ENCODE measurements around the gene CNMD. TPM values are rescaled to one million over a fixed set of nuclear protein-coding genes. Genes with fewer than 3 reads are reported as not detected.
A peak's percentile ranks its signal among the peaks of the same experiment; 100 is the strongest.
"Not testable (repeated sequence)": the region's sequence is repeated elsewhere in the genome, so short reads cannot be mapped to it uniquely, and the experiment has no call there.

CNMD gene
- total RNA-seq, 1 experiment from 2014 or later: not detected

DNA sequence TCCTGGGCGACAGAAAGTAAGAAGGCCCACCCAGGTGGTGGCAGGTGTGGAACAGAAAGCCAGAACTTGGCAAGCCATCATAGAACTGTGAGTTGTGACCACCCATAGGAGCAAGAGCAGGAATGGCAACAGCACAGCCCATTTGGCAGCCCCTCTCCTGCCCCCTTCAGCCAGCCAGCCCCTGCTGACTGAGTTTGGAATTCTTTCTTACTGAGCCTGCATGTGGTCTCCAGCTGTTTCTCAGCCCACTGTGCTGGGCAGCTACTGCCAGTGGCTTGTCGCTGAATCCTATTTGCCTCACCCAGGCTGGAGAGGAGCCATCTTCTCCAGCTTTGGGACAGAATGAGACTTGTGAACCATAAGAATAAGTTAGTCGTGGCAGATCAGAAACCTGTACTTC is 28.3 kb downstream of the CNMD start:
- DNase-seq (ENCODE audit: low read depth, low spot score): no peak
- in situ Hi-C loops (cut with HindIII; ENCODE audit: low pct_unique_long_range_greater_than_20kb, low sequenced_read_pairs): no loop called here

DNA sequence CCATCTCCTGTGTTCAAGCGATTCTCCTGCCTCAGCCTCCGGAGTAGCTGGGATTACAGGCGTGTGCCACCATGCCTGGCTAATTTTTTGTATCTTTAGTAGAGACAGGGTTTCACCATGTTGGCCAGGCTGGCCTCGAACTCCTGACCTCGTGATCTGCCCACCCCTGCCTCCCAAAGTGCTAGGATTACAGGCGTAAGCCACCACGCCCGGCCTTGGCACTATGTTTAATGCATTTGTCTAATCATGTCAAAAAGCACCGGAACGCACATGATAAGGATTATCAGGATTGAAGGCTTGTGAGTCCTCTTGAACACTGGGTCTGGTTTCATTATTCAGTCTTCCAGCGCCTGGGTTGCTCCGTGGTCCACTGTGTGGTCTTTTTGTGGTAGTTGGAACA is 31.4 kb downstream of the CNMD start:
- in situ Hi-C loops (cut with HindIII; ENCODE audit: low pct_unique_long_range_greater_than_20kb, low sequenced_read_pairs); DNase-seq (ENCODE audit: low read depth, low spot score): not testable (repeated sequence)

DNA sequence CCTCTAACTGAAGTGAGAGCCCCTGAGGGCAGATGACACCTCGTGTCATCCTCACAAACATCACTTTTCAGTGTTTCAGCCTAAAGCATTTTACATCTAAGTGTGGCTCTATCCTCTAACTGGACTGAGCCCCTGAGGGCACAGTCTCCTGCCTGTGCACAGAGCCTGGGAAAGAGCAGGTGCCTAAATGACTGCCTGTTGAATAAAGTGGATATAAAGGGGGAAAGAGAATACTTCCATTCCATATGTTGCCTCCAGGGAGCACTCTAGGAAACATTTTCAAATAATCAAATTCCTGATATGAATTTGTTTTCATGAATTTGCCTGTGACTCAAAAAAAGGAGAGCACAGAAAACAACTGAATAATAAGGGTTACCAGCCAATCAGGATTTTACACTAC is 32.2 kb downstream of the CNMD start:
- in situ Hi-C loops (cut with HindIII; ENCODE audit: low pct_unique_long_range_greater_than_20kb, low sequenced_read_pairs): no loop called here
- peak; percentile 51 for DNase-seq (ENCODE audit: low read depth, low spot score)

DNA sequence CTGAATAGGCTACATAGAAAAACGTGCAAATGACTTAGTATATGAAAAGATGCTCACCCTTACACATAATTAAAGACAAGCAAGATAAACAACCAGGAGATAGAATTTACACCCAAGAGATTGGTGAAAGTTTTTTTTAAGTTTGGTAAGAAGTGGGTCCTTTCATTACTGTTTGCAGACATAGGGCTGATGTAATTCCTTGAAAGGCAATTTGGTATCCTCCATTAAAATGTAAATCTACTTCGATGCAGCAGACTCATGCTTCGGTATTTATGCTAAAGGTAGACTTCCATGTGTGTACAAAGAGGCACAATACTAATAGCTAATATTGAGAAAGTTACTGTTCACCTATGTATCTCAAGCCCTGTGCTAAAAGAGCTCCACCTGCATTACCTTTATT is 33.5 kb downstream of the CNMD start:
- in situ Hi-C loops (cut with HindIII; ENCODE audit: low pct_unique_long_range_greater_than_20kb, low sequenced_read_pairs): no loop called here
- DNase-seq (ENCODE audit: low read depth, low spot score): no peak

DNA sequence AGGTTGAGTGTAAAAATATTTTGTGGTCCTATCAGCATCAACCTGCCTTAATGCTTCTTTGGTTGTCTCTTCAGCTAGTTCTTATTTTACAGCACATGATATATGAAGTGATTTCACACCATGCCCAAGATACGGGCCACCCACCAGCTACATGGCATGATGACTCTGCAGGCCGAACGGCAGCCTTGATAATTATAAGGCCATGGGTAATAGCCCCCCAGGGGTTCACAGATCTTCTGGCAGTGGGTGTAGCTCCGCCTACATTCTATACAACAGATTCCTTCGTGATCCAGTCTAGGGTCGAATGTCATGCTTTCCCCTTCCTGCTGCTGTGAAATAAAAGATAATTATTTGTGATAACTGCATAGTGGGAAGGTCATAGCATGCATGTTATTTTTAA is 36.1 kb downstream of the CNMD start:
- in situ Hi-C loops (cut with HindIII; ENCODE audit: low pct_unique_long_range_greater_than_20kb, low sequenced_read_pairs): no loop called here

DNA sequence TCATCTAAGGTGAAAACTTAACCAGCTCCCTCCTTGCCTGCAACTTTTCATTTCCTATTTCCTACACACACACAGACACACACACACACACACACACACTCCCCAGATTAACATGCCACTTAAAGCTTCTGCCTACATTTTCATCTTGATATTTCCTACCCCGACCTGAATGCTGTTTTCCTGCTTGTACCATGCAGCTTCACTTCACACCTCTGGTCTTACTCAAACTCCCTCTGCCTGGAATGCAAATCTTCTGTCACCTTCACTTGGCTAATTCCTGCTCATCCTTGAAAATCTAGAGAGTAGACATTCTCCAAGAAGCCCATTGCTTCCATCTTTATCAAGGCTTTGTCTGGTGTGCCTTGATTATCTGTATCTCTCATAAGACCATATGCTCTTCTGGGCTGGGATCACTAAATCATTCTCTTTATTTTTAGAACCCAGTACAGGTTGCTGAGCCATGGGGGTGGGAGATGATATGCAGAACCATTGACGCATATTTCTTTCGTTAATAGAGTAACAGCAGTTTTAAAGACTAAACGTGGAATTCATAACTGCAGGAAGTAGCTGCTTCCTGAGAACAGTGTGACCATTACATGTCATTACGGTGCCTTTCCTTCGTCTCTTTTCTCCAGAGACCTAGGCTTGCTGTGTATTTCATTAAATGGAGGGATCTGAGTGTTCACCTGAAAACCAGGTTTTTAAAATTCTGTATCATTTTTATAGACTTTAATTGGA is 37.7 kb downstream of the CNMD start:
- in situ Hi-C loops (cut with HindIII; ENCODE audit: low pct_unique_long_range_greater_than_20kb, low sequenced_read_pairs): no loop called here
- DNase-seq (ENCODE audit: low read depth, low spot score): no peak

More for the DNA sequence above, 36.1 kb downstream of the CNMD start:
- no peak for DNase-seq (ENCODE audit: low read depth, low spot score)

DNA sequence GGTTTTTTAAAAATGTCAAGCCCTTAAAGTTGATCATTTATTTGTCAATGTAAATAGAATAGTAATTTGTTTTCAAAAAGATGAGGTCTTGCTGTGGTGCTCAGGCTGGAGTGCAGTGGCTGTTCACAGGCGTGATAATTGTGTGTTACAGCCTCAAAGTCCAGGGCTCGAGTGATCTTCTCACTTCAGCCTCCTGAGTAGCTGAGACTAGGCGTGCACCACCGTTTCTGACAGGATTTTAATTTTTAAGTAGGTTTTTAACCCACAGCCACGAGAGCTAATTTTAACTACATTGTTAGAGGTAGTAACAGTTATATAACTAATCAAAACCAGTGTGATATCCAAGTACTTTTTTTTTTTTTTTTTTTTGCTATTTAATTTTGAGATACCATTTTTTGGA is 43.1 kb downstream of the CNMD start:
- in situ Hi-C loops (cut with HindIII; ENCODE audit: low pct_unique_long_range_greater_than_20kb, low sequenced_read_pairs): no loop called here

DNA sequence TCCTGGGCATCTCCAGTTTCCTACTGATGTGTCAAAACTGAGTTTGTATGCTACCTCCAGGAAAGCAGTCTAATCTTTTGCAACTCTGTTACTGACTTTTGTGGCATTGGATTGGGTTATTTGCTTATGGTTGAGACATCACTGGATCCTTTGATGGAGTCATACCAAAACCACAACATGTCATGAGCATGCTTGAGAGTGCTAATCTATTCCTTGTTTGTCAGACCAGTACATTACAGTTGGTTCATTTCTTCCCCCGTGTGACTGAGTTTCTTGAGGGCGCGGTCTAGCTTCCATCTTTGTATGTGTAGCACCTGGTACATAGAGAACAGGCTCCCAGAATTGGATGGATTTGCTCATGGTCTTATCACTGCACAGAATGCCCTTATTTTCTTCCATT is 43.8 kb downstream of the CNMD start:
- no peak for DNase-seq (ENCODE audit: low read depth, low spot score)
- in situ Hi-C loops (cut with HindIII; ENCODE audit: low pct_unique_long_range_greater_than_20kb, low sequenced_read_pairs): no loop called here

More for the DNA sequence above, 43.1 kb downstream of the CNMD start:
- DNase-seq (ENCODE audit: low read depth, low spot score): no peak

DNA sequence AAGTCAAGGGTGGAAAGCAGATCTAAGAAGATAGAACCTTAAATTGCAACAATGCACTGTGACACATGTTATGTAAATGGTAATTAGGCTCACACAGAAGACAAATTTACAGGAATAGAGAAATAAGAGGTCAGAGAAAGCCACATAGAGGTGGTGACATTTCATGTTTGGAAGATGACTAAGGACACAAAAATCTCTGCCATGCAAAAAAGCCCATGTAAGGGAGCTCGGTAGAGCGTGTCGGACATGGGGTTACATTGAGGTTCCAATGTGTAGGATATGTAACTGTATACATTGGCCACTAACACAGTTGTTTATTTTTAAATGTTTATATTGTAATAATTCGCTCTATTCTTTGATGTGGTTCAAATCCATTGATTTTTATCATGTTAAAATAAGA is 53.2 kb downstream of the CNMD start:
- in situ Hi-C loops (cut with HindIII; ENCODE audit: low pct_unique_long_range_greater_than_20kb, low sequenced_read_pairs): no loop called here
- no peak for DNase-seq (ENCODE audit: low read depth, low spot score)

DNA sequence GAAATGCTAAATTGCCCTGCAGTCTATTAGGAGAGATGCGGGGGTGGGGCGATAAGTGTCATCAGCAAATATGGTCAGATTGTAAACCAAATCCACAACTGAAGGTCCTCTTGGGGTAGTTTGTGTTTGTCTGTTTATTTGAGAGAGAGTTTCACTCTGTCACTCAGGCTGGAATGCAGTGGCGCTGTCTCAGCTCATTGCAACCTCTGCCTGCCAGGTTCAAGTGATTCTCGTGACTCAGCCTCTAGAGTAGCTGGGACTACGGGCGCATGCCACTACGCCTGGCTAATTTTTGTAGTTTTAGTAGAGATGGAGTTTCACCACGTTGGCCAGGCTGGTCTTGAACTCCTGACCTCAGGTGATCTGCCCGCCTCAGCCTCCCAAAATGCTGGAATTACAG is 53.8 kb downstream of the CNMD start:
- DNase-seq (ENCODE audit: low read depth, low spot score); in situ Hi-C loops (cut with HindIII; ENCODE audit: low pct_unique_long_range_greater_than_20kb, low sequenced_read_pairs): not testable (repeated sequence)

DNA sequence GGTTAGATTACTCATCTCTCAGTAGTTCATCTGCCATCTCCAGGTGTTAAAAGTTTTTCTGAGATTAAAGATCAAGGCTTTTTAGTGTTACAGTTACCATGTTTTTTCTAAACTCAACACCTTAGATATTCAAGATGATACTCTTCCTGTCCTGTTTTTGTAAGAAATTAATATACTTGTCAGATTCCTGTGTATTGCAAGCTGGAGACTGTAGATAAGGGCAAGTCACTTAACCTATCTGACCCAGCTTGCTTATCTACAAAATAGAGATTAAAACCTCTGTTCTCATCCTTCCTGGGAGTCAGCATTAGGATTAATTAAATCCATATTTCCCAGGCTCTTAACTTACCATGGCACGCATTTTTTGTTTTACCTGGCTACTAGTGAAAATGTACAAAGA is 61.8 kb downstream of the CNMD start:
- no peak for DNase-seq (ENCODE audit: low read depth, low spot score)
- in situ Hi-C loops (cut with HindIII; ENCODE audit: low pct_unique_long_range_greater_than_20kb, low sequenced_read_pairs): no loop called here

DNA sequence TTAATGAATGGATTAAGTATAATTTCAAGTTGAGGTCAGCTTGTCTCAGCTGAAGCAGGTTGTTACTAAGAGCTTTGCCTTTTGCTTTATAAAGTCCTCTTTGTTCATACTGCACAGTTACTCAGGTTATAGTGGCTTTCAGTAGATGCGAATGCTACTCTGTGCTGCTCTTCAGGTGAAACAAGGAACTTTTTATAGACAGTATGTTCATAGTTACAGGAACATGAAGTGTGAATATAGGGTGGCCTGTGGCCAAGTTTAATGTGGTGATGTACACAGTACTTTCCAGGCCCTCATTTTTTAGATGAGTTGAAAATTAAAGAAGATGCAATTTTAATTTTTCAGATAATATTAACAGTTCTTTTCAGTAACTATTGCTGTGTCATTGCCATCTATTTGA is 66.2 kb downstream of the CNMD start:
- no peak for DNase-seq (ENCODE audit: low read depth, low spot score)
- in situ Hi-C loops (cut with HindIII; ENCODE audit: low pct_unique_long_range_greater_than_20kb, low sequenced_read_pairs): no loop called here

DNA sequence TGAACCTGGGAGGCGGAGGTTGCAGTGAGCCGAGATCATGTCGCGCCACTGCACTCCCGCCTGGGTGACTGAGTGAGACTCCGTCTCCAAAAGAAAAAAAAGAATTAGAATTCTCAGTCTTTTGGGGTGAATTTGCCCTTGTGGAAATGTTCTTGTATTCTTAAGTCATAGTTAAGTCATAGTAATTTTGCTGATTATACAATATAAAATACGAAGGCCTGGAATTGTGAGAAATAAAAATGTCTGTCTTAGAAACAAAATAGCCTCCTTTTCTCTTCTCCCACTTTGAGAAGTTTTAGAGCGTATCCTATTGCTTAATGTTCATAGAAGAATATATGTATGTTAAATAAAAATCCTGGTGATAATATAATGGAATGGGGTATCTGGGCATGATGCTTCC is 68.9 kb downstream of the CNMD start:
- DNase-seq (ENCODE audit: low read depth, low spot score): no peak
- in situ Hi-C loops (cut with HindIII; ENCODE audit: low pct_unique_long_range_greater_than_20kb, low sequenced_read_pairs): no loop called here

DNA sequence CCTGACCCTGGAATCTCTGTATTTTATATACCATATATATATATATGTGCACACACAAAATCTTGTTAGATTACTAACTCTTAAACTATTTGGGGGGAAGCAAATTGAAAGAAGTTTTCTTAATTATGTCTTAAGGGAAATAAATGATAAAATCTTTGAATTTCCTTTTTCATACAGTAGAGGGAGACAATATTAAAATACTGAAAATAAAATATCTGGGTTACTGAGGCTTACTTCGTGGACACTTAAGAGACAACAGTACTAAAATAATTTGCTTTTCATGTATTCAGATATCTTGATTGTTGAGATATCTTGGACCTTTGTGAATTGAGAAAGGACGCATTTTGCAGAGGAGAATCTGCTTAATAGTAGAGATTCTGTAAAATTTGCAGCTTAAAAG is 69.9 kb downstream of the CNMD start:
- in situ Hi-C loops (cut with HindIII; ENCODE audit: low pct_unique_long_range_greater_than_20kb, low sequenced_read_pairs): no loop called here

DNA sequence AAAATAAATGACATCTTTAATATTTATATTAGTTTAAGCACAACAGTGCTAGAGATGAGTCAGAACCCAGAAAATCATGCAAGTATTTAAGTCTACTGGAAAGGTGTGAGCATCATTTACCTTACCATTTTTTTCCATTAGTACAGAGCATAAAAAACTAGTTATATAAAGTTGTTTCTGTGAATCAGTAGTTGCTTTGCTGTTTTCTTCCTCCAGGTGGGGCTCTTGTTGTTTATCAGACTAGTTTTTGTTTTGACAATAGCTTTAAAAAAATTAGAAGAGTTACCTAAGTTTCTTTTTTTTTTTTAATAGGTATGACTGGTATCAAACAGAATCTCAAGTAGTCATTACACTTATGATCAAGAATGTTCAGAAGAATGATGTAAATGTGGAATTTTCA is 74.3 kb downstream of the CNMD start:
- DNase-seq (ENCODE audit: low read depth, low spot score): peak; percentile 66
- in situ Hi-C loops (cut with HindIII; ENCODE audit: low pct_unique_long_range_greater_than_20kb, low sequenced_read_pairs): no loop called here

More for the DNA sequence above, 69.9 kb downstream of the CNMD start:
- no peak for DNase-seq (ENCODE audit: low read depth, low spot score)

DNA sequence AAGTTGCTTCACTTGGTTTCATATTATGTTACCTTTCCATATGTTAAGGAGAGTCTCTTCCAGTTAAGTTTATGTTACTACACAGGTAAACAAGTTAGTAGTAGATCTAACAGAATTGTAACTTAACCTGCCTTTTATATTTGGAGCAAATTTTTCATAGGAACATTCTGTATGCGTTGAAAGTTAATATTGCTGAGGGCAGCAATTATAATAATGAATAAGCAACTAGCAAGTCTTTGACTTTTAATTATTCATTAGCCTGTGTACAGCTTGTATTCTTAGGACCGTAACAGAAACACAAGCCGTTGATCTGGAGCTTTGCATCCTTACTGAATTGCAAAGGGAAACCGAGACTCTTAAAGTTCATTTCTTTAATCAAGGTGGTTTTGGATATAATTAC is 75.3 kb downstream of the CNMD start:
- in situ Hi-C loops (cut with HindIII; ENCODE audit: low pct_unique_long_range_greater_than_20kb, low sequenced_read_pairs): no loop called here
- no peak for DNase-seq (ENCODE audit: low read depth, low spot score)

DNA sequence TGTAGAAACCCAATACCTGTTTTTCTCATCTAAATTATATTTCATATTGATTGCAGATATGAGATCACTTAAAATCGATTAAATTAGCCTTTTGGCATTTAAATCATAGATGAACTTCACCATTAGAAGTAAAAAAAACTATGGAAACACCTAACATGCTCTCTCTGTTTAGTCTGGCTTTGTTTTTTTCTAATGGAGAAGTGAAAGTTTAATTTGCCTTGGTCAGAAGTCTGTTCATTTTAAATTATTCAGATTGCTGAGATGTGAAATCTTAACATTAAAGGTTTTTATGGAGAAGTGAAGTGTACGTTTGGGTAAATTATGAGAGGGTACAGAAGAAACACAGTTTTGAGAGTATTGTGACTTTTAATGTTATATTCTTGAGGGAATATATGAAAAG is 80.3 kb downstream of the CNMD start:
- in situ Hi-C loops (cut with HindIII; ENCODE audit: low pct_unique_long_range_greater_than_20kb, low sequenced_read_pairs): no loop called here
- no peak for DNase-seq (ENCODE audit: low read depth, low spot score)

All from SK-MEL-5 (cell line).